Heart left ventricle (tissue), 16 donors: ENCODE data around the gene CREBL2. TPM values are rescaled to one million over a fixed set of nuclear protein-coding genes. Genes with fewer than 3 reads are reported as not detected.

Experiments used
- ATAC-seq, 4 donors: fragments of 200-7000 bp; cut with Tn5 transposase; one replicate each; pipeline ENCODE4 v1.9.1; 2020 to 2022; ENCODE audit warnings: moderate library complexity in 4 of 4, mild to moderate bottlenecking in 3 of 4, moderate number of reproducible peaks in 1 of 4
- DNase-seq, 5 donors: peaks; one replicate each; pipeline ENCODE4 v3.0.0-alpha.2; 2020
- H3K27ac ChIP-seq, 12 donors: fragments of 200-600 bp; sonication (generic) in 4 of 12; one replicate each; pipeline versions ENCODE4 v1.5.0 to v1.8.0; 2016 to 2022; ENCODE audit warnings: mild to moderate bottlenecking in 2 of 12
- H3K27me3 ChIP-seq, 9 donors: fragments of 200-600 bp; sonication (generic) in 2 of 9; one replicate each; pipeline versions ENCODE4 v1.5.1 to v1.8.0; 2016 to 2022; ENCODE audit warnings: mild to moderate bottlenecking in 3 of 9
- H3K36me3 ChIP-seq, 9 donors: fragments of 200-600 bp; sonication (generic) in 2 of 9; one replicate each; pipeline versions ENCODE4 v1.5.0 to v1.8.0; 2018 to 2022; ENCODE audit warnings: mild to moderate bottlenecking in 2 of 9
- H3K4me1 ChIP-seq, 12 donors: fragments of 200-600 bp; sonication (generic) in 4 of 12; one replicate each; pipeline versions ENCODE4 v1.5.0 to v1.8.0; 2016 to 2022; ENCODE audit warnings: mild to moderate bottlenecking in 3 of 12
- H3K4me3 ChIP-seq, 12 donors: fragments of 200-600 bp; sonication (generic) in 4 of 12; one replicate each; pipeline versions ENCODE4 v1.5.0 to v1.8.0; 2017 to 2022; ENCODE audit warnings: mild to moderate bottlenecking in 9 of 12, moderate library complexity in 4 of 12
- H3K9me3 ChIP-seq, 12 donors: fragments of 200-600 bp; sonication (generic) in 4 of 12; one replicate each; pipeline versions ENCODE4 v1.5.0 to v1.8.0; 2016 to 2022; ENCODE audit warnings: mild to moderate bottlenecking in 1 of 12
- POLR2A ChIP-seq, 2 donors: fragments of 450-650 bp; IDR thresholded peaks; one replicate each; pipeline ENCODE4 v1.6.1; 2017; ENCODE audit warnings: antibody characterized with exemption in 2 of 2, mild to moderate bottlenecking in 2 of 2, moderate library complexity in 2 of 2
- WGBS, 4 donors: extraction: QIAGEN DNeasy Blood & Tissue Kit in 2 of 4; methylation state at CpG; one replicate each; pipeline versions ENCODE4 v1.1.5 to v1.1.7; 2013 to 2018; 5-methylcytosine and 5-hydroxymethylcytosine counted together
- intact Hi-C, 10 donors: fragments of 100-400 bp; cut with DNase I; formaldehyde crosslinking; loops; one replicate each; pipeline versions ENCODE4 v1.11.1 to v1.14.2; 2022
- polyA plus RNA-seq, 2 donors: library from polyadenylated mRNA; stranded (reverse); fragments of 200-250 nt; gene quantifications; one replicate each; pipeline ENCODE4 v1.2.3, GENCODE V29; 2013
- total RNA-seq, 9 donors: library from RNA; depleted of rRNA in 2 of 9; stranded (reverse); fragments of >200 nt in 2 of 9; fragmentation: NEBNext Ultra II Directional in 3 of 9; extraction: Animal tissue kit (Norgen Biotek cat#: 25700) in 3 of 9; gene quantifications; one replicate each; pipeline versions ENCODE4 v1.1.0 to v1.2.4, GENCODE V29; 2016 to 2023
- TF ChIP-seq, protein P1 (sequence below), 12 donors: fragments of 200-600 bp; sonication (generic) in 4 of 12; IDR thresholded peaks; one replicate each; pipeline versions ENCODE4 v1.5.0 to v1.8.0; 2018 to 2022; ENCODE audit warnings: antibody characterized with exemption in 12 of 12, mild to moderate bottlenecking in 5 of 12
- donor health status: ischemic (EF 13 %, LVEDD 7.1; RV severe dilation, severe dysfunction).
- donor health status: healthy with polysubstance abuse.
- donor health status: DM: no; HTN: yes; CAD: no.
- donor health status: DM: no; HTN: no; CAD: no.
- donor health status: ischemic (EF 25% LVEDD 6.9; RV normal size, moderate dysfunction).
- donor health status: ischemic (EF 25% LVEDD 5.7; RV mildly dilated, moderate dysfunction).
- donor health status: healthy.
- donor health status: DM: yes; HTN: yes; CAD: no.
- donor health status: ischemic (EF 35%, LVEDD 5.7; RV mildly dilated, moderate dysfunction).
- donor health status: nonischemic (EF 11% LVEDD 7.7; RV severe dilation, severe dysfunction).
- donor health status: DM: yes; HTN: yes; CAD: no.
- donor health status: PGD.
- donor health status: ischemic (EF 29% LVEDD 5.4; RV normal size, mild dysfunction).
- donor health status: nonischemic (EF 23%, LVEDD 6.1; RV moderate dilation, normal function).

Gene CREBL2
- total and polyA plus RNA-seq, 11 donors: 8.8 to 30.0 (median 17.8) TPM

- Histone ChIP-seq H3K36me3 (no peaks in the 10 kb centered on the region), H3K4me1 (peaks cover 0 to 7% (median 0%) of the 10 kb centered on the region in 12 donors), H3K4me3 (no peak overlapping the region), H3K27ac (no peak overlapping the region), H3K9me3 (no peaks in the 10 kb centered on the region), H3K27me3 (no peaks in the 10 kb centered on the region)
- DNase-seq (no peak), ATAC-seq (no peak)
- TF ChIP-seq, protein P1, sequence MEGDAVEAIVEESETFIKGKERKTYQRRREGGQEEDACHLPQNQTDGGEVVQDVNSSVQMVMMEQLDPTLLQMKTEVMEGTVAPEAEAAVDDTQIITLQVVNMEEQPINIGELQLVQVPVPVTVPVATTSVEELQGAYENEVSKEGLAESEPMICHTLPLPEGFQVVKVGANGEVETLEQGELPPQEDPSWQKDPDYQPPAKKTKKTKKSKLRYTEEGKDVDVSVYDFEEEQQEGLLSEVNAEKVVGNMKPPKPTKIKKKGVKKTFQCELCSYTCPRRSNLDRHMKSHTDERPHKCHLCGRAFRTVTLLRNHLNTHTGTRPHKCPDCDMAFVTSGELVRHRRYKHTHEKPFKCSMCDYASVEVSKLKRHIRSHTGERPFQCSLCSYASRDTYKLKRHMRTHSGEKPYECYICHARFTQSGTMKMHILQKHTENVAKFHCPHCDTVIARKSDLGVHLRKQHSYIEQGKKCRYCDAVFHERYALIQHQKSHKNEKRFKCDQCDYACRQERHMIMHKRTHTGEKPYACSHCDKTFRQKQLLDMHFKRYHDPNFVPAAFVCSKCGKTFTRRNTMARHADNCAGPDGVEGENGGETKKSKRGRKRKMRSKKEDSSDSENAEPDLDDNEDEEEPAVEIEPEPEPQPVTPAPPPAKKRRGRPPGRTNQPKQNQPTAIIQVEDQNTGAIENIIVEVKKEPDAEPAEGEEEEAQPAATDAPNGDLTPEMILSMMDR (IDR thresholded peaks at IDR 0.05): no peak
- intact Hi-C loops: no loop called here
Measured at GRCh38 chr12:12682284-12682683, 70.6 kb downstream of the CREBL2 start.

GRCh38 chr12:12683136-12683697, 71.5 kb downstream of the CREBL2 start:
- ATAC-seq: no peak
- TF ChIP-seq, protein P1 (IDR thresholded peaks at IDR 0.05): no peak
- no peak for TF ChIP-seq POLR2A (IDR thresholded peaks at IDR 0.05)
- Histone ChIP-seq H3K4me3 (no peak overlapping the region), H3K4me1 (peaks cover 0 to 7% (median 0%) of the 10 kb centered on the region in 12 donors), H3K9me3 (no peaks in the 10 kb centered on the region), H3K36me3 (no peaks in the 10 kb centered on the region), H3K27me3 (no peaks in the 10 kb centered on the region), H3K27ac (no peak overlapping the region)
- DNase-seq: no peak
- 80 to 87% (median 83%) methylated on average over 4 of the region's 4 CpGs for WGBS, 4 donors
- intact Hi-C loops: no loop called here

- ATAC-seq (no peak), DNase-seq (no peak)
- Histone ChIP-seq H3K4me3 (peak overlapping the region in 1 of 12 donors; percentile 3), H3K27ac (no peak overlapping the region), H3K4me1 (peaks cover 0 to 7% (median 0%) of the 10 kb centered on the region in 12 donors), H3K9me3 (no peaks in the 10 kb centered on the region), H3K27me3 (no peaks in the 10 kb centered on the region), H3K36me3 (no peaks in the 10 kb centered on the region)
- intact Hi-C loops: no loop called here
- WGBS, 4 donors: 61 to 67% (median 65%) methylated on average over 3 of the region's 3 CpGs
- TF ChIP-seq, protein P1 (IDR thresholded peaks at IDR 0.05): no peak
- no peak for TF ChIP-seq POLR2A (IDR thresholded peaks at IDR 0.05)
Measured at GRCh38 chr12:12683725-12684124, 72.0 kb downstream of the CREBL2 start.

GRCh38 chr12:12684375-12685106, 72.9 kb downstream of the CREBL2 start:
- peak in 2 of 4 donors; percentile 57 to 58 for ATAC-seq
- 2 to 6% (median 5%) methylated on average over 5 of the region's 5 CpGs for WGBS, 4 donors
- peaks cover 0 to 7% (median 0%) of the 10 kb centered on the region in 12 donors for H3K4me1 ChIP-seq
- H3K27me3 ChIP-seq: no peaks in the 10 kb centered on the region
- peak in 3 of 5 donors; percentile 16 to 57 (median 32) for DNase-seq
- TF ChIP-seq, protein P1 (IDR thresholded peaks at IDR 0.05): no peak
- no peak for TF ChIP-seq POLR2A (IDR thresholded peaks at IDR 0.05)
- H3K36me3 ChIP-seq: no peaks in the 10 kb centered on the region
- intact Hi-C loops: no loop called here
- H3K4me3 ChIP-seq: peak overlapping the region in 2 of 12 donors; percentile 3 to 9
- no peak overlapping the region for H3K27ac ChIP-seq
- no peaks in the 10 kb centered on the region for H3K9me3 ChIP-seq
